Stimulated activated CD4-positive, alpha-beta T cell treated with anti-CD3 and anti-CD28 coated beads, Interleukin-12 subunit alpha, Interleukin-12 subunit beta, amount 100 ng/mL, for 4 hours (primary cell): Measurements from ENCODE around the gene USP8.

ENCODE experiments used
- DNase-seq: peaks from one replicate; pipeline ENCODE4 v3.0.0-alpha.2; 2020

The USP8 gene

DNA sequence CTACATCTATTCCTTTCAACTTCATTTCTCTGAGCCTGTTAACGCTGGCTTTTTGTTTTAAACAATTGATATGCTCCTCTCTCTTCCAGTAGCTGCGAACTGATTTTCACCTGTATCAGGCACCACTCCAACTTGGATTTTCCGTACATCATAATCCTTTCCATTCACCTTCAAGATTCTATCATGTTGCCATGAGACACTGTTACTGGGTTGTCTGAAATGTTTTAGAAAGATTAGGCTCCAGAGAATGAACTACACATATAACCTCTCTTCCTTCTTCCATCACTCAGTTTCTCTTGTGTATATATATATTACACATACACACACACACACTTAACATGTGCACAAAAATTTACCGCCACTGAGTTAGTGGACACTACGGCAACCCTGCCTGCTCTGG is 122.4 kb downstream of the USP8 start, which contains the start of gene USP50:
USP50 (minus strand) TSS at position 101 of the 400 bp plus-strand sequence. CDS start 141 bp downstream, outside the sequence.
- DNase-seq: no peak

DNA sequence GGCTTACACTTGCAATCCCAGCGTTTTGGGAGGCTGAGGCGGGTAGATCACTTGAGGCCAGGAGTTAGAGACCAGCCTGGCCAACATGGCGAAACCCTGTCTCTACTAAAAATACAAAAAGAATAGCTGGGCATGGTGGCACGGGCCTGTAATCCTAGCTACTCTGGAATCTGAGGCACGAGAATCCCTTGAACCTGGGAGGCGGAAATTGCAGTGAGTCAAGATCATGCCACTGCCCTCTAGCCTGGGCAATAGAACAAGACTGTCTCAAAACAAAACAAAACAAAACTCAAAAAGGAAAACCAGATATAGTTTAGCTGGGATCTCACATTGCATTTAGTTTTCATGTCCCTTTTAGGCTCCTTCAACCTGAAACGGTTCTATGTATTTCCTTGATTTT is 125.1 kb downstream of the USP8 start:
- DNase-seq: no peak

- DNase-seq: no peak
These were observed 128.0 kb downstream of the USP8 start for GRCh38 chr15:50552238-50552637.

GRCh38 chr15:50556642-50557371 is 132.6 kb downstream of the USP8 start:
- no peak for DNase-seq

DNA sequence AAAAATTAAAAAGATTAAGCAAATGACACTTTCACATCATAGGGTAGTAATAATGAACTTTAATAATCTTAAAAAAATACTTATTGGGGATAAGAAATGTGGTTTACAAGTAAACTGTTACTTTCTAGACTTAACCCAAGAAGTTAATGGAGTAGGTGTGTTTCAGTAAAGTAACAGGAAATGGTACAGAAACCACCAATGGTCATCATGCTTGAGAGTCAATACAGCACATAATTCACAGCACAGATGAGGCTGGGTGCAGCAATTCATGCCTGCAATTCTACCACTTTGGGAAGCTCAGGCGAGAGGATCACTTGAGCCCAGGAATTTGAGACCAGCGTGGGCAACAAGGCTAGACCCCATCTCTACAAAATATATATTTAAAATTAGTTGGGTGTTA is 133.8 kb downstream of the USP8 start:
- no peak for DNase-seq

DNA sequence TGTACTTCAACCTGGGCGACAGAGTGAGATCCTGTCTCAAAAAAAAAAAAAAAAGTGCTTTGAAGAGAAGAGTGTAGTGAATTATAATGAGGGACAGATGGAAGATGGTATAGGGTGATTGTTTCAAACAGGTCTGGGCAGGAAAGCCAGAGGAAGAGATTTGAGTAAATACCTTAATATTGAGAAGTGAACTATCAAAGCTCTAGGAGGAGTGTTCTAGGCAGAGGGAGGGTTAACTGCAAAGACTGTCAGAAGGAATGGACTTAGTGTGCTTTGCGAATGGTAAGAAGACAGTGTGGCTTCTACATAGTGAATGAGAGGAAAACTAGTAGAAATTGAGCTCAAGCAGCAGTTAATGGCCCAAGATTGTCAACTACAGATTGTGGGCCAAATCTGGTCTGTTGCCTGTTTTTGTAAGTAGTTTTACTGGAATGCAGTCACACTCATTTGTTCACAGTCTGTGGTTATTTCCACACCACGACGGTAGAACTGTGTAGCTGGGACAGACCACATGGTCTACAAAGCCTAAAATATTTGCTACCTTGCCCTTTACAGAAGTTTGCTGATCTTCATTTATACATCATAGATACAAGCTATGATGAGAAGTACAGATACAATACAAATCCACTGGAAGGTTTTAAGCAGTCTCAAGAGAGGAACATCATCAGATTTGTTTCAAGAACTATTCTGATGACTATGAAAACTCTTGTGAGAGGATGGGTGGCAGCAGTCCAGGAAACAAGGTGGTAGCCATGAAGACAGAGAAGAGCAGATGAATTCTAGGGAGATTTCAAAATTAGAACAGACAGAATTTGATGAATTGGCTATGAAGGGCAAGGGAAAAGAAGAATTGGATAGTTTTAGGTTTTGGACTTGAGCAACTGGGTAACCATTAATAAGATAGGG is 138.8 kb downstream of the USP8 start:
- no peak for DNase-seq

GRCh38 chr15:50563756-50564155 is 139.6 kb downstream of the USP8 start:
- DNase-seq: no peak
